H1 (cell line): Measurements from ENCODE around the gene KAZALD1. TPM values are rescaled to one million over a fixed set of nuclear protein-coding genes. Genes with fewer than 3 reads are reported as not detected.

Experiments
- CHD1 ChIP-seq: IDR thresholded peaks from 2 replicates; pipeline ENCODE4 v1.6.1; 2012; ENCODE audit warnings: low read depth, low read length, improper control_type of control experiment
- HDAC6 ChIP-seq: IDR thresholded peaks from one replicate; pipeline ENCODE4 v1.7.1; 2012; ENCODE audit warnings: low read depth, mild to moderate bottlenecking, inconsistent platforms, low read length, moderate library complexity
- RBBP5 ChIP-seq: IDR thresholded peaks from 2 replicates; pipeline ENCODE4 v1.7.1; 2012; ENCODE audit warnings: low read depth, mild to moderate bottlenecking, inconsistent platforms, low read length, moderate library complexity, borderline replicate concordance
- SIRT6 ChIP-seq: IDR thresholded peaks from one replicate; pipeline ENCODE4 v1.7.1; 2012; ENCODE audit warnings: low read length, inconsistent platforms
- SP1 ChIP-seq: IDR thresholded peaks from 2 replicates; pipeline ENCODE4 v1.6.1; 2011; ENCODE audit warnings: low read depth, low read length
- polyA plus RNA-seq, 7 experiments: library from polyadenylated mRNA; depleted of rRNA in 3 of 7; stranded (reverse) in 5 of 7; unstranded in 2 of 7; fragments of >200 nt in 5 of 7; fragments of 200-250 nt in 2 of 7; gene quantifications; 1 replicate in 5 of 7; 2 replicates in 1 of 7; 4 replicates in 1 of 7; pipeline versions ENCODE4 v1.2.1 to v1.2.3, GENCODE V29; 2011 to 2013; ENCODE audit warnings: missing spikeins in 2 of 7, mixed read lengths in 2 of 7
- total RNA-seq: library from RNA; stranded (reverse); fragmentation: NEBNext Ultra II Directional; extraction: Animal tissue kit (Norgen Biotek cat#: 25700); gene quantifications from 2 replicates; pipeline ENCODE4 v1.2.1, GENCODE V29; 2021

The KAZALD1 gene
- total and polyA plus RNA-seq, 2 of the 8 experiments (the other 6 are each of a cell fraction or from before 2014, with no cell fraction given) = 0.65 to 1.9 TPM

- TF ChIP-seq SP1 (0 out of 2 replicates have a peak, but pooled peaks have one; percentile 23), CHD1 (no peak), RBBP5 (no peak), HDAC6 (no peak), SIRT6 (no peak)
These were observed 20.5 kb upstream of the KAZALD1 start (continued) for GRCh38 chr10:101041252-101041761.
